AG04450 (cell line): ENCODE measurements around the gene TIMM50. TPM values are rescaled to one million over a fixed set of nuclear protein-coding genes. Genes with fewer than 3 reads are reported as not detected.

ENCODE experiments used
- CTCF ChIA-PET: fragments of 300-600, 350-600 bp; formaldehyde crosslinking; extraction: SDS; loops from one replicate; lab custom pipeline; 2022; ENCODE audit warnings: antibody characterized with exemption, inconsistent platforms; lab: Charles Lee
- POLR2A ChIA-PET: fragments of 350-600 bp; formaldehyde crosslinking; extraction: SDS; loops from one replicate; lab custom pipeline; 2021; ENCODE audit warnings: antibody characterized with exemption, inconsistent platforms; lab: Yijun Ruan, JAX
- DNase-seq: peaks from one replicate; pipeline ENCODE4 v3.0.0-alpha.2; 2011; ENCODE audit warnings: low read depth, low spot score
- H3K27ac ChIP-seq: one replicate; pipeline ENCODE4 v1.5.1; 2012; ENCODE audit warnings: low read depth, low read length, control low read depth
- H3K27me3 ChIP-seq: one replicate; pipeline ENCODE4 v1.6.0; 2012; ENCODE audit warnings: low read length; ENCODE audit not compliant: control insufficient read depth, insufficient read depth
- H3K4me3 ChIP-seq: 2 replicates; pipeline ENCODE4 v1.5.1; 2011; ENCODE audit warnings: mild to moderate bottlenecking, low read depth, low read length, control low read depth
- H3K9me3 ChIP-seq: 2 replicates; pipeline ENCODE4 v1.5.1; 2012; ENCODE audit warnings: low read length; ENCODE audit not compliant: control insufficient read depth, insufficient read depth
- polyA plus RNA-seq: library from polyadenylated mRNA; depleted of rRNA; stranded (reverse); fragments of >200 nt; gene quantifications from 2 replicates; pipeline ENCODE4 v1.2.3, GENCODE V29; 2011
- TF ChIP-seq, protein P1 (sequence below): IDR thresholded peaks from 2 replicates; pipeline ENCODE4 v1.5.1; 2011; ENCODE audit warnings: low read depth, low read length, control low read depth, inconsistent platforms

The TIMM50 gene
- polyA plus RNA-seq, 1 experiment = 58.9 TPM

DNA sequence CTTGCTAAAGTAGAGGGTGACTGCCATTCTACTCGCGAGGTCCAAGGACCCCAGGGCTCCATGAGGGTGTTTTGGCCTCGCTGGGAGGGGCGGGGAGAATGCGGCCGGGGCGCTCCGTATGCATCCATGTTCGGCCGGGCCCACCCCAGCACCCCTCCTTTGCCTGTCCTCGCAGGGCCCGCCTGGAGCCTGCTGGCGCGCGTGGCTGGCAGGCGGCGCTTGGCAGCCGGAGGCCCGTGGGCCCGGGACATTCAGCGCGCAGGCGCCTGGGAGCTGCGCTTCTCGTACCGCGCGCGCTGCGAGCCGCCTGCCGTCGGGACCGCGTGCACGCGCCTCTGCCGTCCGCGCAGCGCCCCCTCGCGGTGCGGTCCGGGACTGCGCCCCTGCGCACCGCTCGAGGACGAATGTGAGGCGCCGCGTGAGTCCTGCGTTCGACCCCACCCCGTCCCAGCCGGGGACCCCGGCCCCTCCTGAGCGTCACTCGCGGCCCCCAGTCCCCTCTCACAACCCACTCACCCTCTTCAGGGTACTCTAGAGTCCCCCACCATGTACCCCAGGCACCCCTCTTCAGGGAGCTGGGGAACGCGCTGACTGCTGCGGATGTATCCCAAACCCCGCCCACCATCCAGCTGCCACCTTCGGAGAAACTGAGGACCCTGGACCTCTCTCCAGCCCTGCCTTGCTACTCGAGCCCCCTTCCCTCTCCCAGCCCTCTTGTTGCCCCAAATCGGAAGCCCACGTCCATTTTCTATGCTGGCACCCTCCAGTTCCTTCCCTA is 22.2 kb downstream of the TIMM50 start:
- no peak overlapping the region for H3K4me3 ChIP-seq
- peaks cover 5% of the 10 kb centered on the region; the same call in 1 of the 2 replicates for H3K9me3 ChIP-seq
- H3K27ac ChIP-seq = no peak overlapping the region
- TF ChIP-seq, protein P1, sequence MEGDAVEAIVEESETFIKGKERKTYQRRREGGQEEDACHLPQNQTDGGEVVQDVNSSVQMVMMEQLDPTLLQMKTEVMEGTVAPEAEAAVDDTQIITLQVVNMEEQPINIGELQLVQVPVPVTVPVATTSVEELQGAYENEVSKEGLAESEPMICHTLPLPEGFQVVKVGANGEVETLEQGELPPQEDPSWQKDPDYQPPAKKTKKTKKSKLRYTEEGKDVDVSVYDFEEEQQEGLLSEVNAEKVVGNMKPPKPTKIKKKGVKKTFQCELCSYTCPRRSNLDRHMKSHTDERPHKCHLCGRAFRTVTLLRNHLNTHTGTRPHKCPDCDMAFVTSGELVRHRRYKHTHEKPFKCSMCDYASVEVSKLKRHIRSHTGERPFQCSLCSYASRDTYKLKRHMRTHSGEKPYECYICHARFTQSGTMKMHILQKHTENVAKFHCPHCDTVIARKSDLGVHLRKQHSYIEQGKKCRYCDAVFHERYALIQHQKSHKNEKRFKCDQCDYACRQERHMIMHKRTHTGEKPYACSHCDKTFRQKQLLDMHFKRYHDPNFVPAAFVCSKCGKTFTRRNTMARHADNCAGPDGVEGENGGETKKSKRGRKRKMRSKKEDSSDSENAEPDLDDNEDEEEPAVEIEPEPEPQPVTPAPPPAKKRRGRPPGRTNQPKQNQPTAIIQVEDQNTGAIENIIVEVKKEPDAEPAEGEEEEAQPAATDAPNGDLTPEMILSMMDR = peak; percentile 47
- ChIA-PET POLR2A (no interaction called here), CTCF (interaction anchor here (0.5 to 1.7 kb wide), 13 partner anchors 8 to 716 kb away, joined by 3 to 10 read pairs (median 4); partner anchors contain the start of genes EID2, EID2B, TIMM50 and TTC9B)
- no peak for DNase-seq
- peaks cover 52% of the 10 kb centered on the region for H3K27me3 ChIP-seq

DNA sequence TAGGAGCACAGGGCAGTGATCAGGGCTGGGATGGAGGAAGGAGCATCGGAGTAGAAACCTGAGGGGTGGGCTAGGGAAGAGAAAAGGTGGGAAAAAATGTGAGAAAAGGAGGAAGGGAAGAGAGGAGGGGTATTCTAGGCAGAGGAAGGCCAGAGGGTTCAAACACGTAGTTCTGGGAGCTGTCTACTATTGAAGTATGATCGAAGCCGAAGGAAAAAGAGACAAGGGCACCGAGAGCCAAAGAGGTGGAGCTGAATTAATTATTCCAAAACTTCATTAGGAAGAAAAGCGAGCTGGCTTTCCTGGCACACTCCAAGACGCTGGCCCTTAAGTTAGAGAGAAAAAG is 25.9 kb downstream of the TIMM50 start:
- POLR2A ChIA-PET = interaction anchor here (1.2 kb wide), 1 partner anchor 71 kb away, joined by 4 read pairs; the partner anchor contains the start of gene RPS16
- TF ChIP-seq, protein P1 = no peak
- peaks cover 26% of the 10 kb centered on the region for H3K27me3 ChIP-seq
- H3K4me3 ChIP-seq = peak overlapping the region; percentile 60; the same call in 1 of the 2 replicates
- CTCF ChIA-PET = interaction anchor here (0.6 kb wide), 1 partner anchor 34 kb away, joined by 3 read pairs; no protein-coding TSS in a partner anchor
- H3K27ac ChIP-seq = no peak overlapping the region
- DNase-seq = no peak
- peaks cover 5% of the 10 kb centered on the region; the same call in 1 of the 2 replicates for H3K9me3 ChIP-seq

DNA sequence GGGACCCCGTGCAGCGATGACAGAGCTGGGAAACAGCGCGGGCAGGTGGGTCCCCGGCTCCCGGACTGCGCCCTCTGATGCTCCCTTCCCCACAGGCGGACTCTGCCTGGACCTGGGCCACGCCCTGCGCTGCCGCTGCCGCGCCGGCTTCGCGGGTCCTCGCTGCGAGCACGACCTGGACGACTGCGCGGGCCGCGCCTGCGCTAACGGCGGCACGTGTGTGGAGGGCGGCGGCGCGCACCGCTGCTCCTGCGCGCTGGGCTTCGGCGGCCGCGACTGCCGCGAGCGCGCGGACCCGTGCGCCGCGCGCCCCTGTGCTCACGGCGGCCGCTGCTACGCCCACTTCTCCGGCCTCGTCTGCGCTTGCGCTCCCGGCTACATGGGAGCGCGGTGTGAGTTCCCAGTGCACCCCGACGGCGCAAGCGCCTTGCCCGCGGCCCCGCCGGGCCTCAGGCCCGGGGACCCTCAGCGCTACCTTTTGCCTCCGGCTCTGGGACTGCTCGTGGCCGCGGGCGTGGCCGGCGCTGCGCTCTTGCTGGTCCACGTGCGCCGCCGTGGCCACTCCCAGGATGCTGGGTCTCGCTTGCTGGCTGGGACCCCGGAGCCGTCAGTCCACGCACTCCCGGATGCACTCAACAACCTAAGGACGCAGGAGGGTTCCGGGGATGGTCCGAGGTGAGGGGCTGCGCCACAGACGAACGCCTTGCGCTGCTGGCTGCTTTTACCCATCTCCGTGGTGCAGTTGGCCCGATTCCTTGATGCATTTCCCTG is 26.5 kb downstream of the TIMM50 start:
- TF ChIP-seq, protein P1 = no peak
- no peak overlapping the region for H3K27ac ChIP-seq

DNA sequence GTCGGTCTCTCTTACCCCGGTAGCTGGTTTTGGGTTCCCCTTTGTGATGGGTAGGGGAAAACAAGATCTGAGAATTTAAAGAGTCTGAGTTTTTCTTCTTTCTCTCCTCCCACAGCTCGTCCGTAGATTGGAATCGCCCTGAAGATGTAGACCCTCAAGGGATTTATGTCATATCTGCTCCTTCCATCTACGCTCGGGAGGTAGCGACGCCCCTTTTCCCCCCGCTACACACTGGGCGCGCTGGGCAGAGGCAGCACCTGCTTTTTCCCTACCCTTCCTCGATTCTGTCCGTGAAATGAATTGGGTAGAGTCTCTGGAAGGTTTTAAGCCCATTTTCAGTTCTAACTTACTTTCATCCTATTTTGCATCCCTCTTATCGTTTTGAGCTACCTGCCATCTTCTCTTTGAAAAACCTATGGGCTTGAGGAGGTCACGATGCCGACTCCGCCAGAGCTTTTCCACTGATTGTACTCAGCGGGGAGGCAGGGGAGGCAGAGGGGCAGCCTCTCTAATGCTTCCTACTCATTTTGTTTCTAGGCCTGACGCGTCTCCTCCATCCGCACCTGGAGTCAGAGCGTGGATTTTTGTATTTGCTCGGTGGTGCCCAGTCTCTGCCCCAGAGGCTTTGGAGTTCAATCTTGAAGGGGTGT is 27.2 kb downstream of the TIMM50 start:
- TF ChIP-seq, protein P1 = no peak
- peak overlapping the region; percentile 60 for H3K4me3 ChIP-seq
- peaks cover 5% of the 10 kb centered on the region; the same call in 1 of the 2 replicates for H3K9me3 ChIP-seq
- DNase-seq = no peak
- ChIA-PET POLR2A (interaction anchor here (1.0 to 1.2 kb wide), 2 partner anchors 63 to 72 kb away, joined by 4 read pairs; partner anchors contain the start of genes RPS16 and SUPT5H), CTCF (no interaction called here)
- no peak overlapping the region for H3K27ac ChIP-seq
- peaks cover 24% of the 10 kb centered on the region for H3K27me3 ChIP-seq

More for the DNA sequence above, 26.5 kb downstream of the TIMM50 start:
- peaks cover 5% of the 10 kb centered on the region; the same call in 1 of the 2 replicates for H3K9me3 ChIP-seq
- CTCF ChIA-PET = no interaction called here
- peak overlapping the region; percentile 60 for H3K4me3 ChIP-seq
- DNase-seq = no peak
- POLR2A ChIA-PET = interaction anchor here (1.0 to 1.2 kb wide), 2 partner anchors 62 to 71 kb away, joined by 4 read pairs; partner anchors contain the start of genes RPS16 and SUPT5H
- peaks cover 24% of the 10 kb centered on the region for H3K27me3 ChIP-seq
